ENCODE data around the gene COL4A3.

COL4A3 gene

DNA sequence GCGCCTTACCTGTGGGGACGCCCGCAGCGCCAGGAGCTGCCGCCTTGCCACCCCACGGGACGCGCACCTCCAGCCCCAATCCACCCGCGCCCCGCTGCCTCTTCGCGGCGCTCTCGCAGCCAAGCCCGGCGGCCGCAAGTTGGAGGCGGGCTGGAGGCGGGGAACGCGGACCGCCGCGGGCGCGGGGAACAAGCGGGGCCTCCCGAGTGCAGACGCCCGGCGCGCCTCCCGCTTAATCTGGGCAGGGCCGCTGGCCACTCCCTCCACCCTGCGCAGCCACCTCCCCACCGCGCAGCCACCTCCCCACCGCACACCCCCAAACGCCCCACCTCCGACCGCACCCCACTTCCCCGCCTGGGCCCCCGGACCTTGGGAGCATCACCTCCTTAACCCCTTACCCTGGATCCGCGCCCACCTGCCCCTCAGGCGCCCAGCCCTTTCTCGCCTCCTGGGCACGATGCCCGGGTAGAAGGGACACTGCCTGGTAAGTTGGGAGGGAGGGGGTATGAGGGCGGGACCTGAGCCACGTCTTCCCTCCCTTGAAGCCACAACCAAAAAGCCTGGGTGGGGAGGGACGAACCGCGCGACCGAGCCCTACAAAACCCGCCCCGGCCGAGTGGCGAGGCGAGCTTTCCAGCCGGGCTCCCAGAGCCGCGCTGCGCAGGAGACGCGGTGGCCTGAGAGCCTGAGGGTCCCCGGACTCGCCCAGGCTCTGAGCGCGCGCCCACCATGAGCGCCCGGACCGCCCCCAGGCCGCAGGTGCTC is at the start of gene COL4A3, which contains the start of gene COL4A4:
COL4A3 (plus strand) TSS at position 627 of the 765 bp plus-strand sequence; CDS start at position 730, 103 bp downstream.
COL4A4 (minus strand) TSS at position 208 of the 765 bp plus-strand sequence. CDS start 16,722 bp downstream, outside the sequence.
- peak; percentile 34 for DNase-seq

DNA sequence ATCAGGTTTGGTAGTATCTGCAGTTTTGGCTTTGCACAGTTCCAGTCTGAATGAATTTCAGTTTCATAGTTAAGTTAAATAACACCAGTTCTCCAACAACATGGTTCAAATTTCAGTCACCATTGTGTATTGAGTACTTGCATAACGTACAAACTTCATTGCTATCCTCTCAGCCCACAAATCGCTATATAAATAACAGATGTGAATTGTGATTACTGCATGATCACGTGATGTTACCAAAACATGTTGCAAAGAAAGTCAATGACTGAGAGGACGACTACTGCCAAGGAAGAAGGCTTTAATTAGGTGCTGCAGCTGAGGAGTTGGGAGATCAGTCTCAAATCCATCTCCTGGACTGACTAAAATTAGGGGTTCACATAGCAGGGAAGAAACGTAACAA is 48.7 kb upstream of the COL4A3 start:
- DNase-seq = no peak

DNA sequence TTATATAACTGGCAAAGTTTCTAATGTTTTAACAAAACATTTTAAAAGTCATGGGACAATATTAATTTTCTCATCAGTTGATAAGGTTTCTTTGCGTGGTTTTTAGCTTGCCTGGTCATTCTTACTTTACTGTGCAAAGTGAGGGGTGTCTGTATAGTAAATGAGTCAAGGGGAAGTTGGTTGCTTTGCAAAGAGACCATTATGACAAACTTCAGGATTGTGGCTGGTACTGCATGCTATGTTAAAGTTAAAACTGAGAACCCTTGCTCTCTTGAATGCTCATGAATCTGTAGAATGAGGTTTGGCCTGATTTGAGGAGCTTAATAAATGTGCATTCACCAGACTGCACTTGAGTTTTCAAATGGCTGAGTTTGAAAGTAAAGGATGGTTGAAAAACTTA is 47.4 kb upstream of the COL4A3 start:
- DNase-seq = no peak

DNA sequence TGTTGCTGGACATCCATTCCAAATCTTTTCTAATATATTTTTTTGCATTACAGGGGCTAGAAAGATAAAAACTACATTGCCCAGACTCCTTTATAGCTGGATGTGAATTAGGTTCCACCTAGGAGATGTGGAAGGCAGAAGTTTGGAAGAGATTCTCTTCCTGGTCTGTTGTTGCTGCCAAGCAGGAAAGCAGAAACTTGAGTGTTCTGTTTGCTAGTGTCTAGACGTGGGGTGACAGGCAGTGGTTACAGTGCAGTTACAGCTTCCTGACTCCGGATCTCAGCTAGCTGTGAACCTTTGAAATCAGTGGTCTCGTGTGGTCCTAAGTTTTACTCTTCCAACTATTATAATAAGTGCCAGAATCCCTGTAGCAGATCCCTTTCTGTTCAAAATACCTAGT is 46.6 kb upstream of the COL4A3 start:
- DNase-seq = no peak

DNA sequence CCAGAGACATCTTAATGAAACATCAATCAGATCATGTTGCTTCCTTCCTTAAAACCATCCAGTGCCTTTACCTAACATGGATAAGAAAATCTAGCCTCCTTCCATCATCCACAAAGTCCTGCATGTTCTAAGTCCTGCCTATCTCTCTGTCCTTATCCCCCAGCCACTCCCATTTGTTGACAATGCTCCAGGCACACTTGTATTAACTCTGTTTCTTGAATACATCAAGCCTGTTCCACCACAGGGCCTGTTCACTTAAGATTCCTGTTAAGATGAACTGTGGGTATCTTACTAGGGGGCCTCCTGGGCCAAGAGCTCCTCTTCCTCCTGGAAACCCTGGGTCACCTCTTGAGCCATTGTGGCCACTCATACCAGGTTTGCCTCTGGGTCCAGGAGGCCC is 46.1 kb upstream of the COL4A3 start:
- no peak for DNase-seq

DNA sequence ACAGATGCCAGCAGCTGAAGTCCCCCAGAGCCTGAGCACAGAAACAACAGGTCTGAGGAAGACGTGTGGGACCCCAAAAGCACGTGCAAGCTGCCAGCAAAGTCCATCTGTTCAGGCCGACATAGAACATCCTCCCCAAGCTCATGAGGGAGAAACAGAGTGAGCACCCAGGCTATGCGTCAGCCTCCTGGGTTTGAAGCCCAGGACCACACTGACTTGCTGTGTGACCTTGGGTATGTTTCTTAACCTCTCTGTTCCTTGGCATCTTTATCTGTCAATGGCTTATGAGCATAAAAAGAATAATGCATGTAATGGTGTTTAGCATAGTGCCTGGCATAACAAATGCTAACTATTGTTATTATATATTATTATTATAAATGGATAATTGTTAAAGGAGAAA is 40.7 kb upstream of the COL4A3 start:
- DNase-seq = no peak

DNA sequence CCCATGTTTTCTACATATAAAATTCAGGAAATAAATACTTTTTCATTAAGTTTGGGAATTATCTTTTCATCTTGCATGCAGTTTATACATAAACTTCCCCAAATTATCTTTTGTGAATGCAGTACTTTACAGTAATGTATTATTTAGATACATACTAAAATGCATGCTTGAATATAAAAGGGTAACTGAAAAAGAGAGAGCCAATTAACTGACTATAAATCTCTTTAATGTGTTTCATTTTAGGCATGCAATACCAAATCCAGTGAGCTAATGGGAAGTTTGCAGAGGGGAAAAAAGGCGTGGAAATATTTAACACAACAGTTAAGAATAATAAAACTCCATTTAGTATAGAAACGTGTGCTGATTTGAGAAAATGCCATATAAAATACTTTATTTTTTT is 39.6 kb upstream of the COL4A3 start:
- DNase-seq = no peak

DNA sequence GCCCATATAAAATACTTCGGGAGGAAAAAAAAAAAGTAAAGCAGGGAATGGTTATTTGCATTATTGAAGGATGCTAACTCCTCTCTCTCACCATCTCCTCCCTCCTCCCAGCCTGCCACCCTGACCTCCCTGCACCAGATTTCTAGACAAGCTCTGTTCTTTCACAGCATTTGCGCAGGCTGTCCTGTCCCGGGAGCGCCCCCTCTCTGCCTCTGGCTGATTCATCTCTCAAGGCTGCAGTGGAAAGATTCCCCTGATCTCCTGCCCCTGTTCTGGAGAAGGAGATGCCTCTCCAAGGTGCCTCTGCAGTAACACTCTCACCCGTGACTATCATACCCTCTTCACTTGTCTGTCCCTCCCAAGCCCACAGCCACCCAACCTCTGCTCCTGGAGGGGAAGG is 38.9 kb upstream of the COL4A3 start:
- no peak for DNase-seq

DNA sequence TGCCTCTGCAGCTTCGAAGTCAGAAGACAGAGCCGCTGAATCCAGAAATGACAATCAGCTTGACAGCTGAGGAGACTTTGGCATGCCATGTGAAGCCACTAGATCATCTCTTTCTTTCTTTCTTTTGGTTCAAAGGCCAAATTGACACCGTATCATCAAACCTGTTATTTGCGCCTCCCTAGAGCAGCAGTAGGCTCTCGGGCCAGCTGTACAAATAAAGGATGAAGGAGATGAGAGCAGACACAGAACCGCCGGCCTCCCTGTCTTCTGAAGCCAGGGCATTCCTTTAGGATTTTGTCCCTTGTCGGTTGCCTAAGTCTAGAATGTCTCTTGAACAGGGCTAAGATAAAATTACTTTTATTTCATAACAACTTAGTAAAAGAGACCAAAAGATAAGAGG is 37.2 kb upstream of the COL4A3 start:
- DNase-seq = no peak

DNA sequence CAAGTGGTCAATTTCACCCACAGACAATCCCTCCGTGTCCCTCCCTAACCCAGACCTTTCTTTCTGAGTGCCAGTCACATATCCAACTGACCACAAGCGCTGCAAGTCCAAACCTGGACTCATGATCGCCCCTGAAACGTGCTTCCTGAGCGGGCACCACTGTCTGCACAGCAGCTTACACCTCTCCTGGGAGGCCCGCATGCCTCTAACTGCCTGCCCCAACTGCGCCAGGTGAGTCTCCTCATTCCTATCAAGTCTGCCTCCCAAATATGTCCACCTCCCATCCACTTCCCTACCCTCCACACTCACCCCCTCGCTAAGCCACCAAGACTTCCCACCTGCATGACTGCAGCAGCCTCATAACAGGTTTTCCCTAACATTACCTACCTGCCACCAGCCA is 33.8 kb upstream of the COL4A3 start:
- DNase-seq = no peak

DNA sequence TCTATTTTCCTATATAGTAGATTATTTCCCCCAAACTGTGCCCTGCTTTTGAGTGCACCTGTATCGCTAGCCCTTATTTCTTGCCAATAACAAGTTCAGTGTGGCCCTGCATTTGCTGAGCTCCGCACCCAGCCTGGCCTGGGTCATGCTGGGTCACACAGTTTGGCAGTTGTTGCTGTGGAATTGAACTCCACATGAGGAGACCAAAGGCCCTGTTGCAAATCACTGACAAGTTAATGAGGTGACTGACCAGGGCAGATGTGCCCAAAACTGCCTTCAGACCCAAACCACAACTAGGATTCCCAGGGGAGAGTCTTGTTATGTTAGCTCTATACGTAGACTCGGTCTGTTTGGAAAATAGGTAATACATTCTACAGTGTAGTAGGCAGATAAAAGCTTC is 31.4 kb upstream of the COL4A3 start:
- no peak for DNase-seq

DNA sequence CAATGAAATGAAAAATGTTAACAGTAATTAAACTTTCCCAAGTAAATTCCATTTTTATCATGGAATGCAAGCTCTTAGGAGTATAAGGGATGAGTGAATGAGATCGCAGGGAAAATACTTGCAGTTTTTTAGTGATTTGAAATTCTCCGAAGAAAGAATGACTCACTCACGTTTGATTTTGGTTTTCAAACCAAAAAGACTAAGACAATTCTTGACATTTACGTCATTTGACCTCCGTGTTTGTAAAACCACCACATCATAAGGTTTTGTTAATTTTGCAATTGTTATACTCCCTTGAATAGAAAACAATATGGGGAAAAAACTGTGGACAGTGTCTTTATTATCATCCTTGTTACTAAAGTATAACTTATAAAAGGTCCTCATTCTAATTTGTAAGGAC is 29.8 kb upstream of the COL4A3 start:
- no peak for DNase-seq

DNA sequence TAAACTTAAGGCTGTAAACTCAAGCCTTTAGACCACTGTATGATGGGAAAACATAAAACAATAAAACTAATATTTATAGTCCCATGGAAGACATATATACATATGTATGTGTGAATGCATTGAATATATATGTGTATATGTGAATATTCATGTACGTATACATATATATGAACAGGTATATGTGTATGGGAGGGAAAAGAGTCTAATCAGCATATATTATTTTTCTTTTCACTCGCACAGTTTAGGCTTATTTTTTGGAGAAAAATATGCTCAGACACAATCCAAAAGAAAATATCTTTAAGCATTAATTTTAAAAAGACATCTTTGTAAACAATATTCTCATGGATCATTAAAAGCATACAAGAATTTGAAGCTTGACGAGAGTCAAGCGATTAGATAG is 23.1 kb upstream of the COL4A3 start:
- no peak for DNase-seq

DNA sequence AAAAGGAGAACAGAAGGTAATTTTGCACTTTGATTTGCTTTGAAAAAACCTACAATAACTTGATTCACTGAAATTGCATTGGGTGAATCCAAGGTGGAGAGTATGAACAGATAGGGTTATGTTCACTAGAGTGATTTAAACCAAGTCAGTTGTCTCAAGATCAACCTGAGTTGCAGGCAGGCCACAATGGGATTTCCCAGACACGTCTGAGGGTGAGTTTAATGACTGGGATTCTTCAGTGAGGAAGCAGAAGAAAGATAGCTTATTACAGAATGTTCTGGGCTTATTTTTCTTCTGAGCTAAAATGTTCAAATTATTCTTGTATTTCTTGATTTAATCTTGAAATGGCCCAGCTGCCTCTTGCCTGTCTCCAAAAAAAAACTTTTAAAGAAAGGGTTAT is 20.5 kb upstream of the COL4A3 start:
- DNase-seq = no peak

DNA sequence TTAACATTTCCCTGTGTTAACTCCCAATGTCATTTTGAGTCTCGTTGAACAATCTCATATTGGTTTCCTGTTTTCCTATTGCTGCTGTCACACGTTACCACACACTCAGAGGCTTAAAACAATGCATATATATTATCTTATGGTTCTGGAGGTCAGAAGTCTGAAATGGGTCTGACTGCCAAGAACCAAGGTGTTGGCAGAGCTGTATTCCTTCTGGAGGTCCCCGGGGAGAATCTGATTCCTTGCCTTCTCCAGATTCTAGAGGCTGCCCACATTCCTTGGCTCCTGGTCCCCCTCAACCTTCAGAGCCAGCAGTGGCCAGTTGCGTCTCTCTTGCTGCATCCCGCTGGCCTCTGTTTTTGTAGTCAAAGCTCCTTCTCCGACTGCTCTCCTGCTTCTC is 18.0 kb upstream of the COL4A3 start:
- no peak for DNase-seq

DNA sequence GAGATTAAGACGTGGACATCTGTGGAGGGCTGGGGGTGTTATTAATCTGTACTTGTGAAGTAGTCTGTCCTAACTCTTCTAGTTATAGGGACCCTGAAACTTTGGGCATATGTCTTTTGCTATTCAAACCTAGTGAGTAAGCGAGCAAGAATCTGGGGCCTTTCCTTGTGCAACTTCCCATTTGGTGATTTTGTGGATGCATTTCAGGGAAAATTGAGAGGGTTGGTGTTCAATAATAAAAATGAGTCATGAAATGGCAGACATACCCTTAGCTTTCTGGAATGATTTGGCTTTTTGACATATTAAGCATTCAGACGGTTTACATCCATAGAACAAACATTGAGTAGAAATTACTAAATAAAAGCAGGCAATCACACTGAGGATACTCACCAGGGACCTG is 17.4 kb upstream of the COL4A3 start:
- no peak for DNase-seq

DNA sequence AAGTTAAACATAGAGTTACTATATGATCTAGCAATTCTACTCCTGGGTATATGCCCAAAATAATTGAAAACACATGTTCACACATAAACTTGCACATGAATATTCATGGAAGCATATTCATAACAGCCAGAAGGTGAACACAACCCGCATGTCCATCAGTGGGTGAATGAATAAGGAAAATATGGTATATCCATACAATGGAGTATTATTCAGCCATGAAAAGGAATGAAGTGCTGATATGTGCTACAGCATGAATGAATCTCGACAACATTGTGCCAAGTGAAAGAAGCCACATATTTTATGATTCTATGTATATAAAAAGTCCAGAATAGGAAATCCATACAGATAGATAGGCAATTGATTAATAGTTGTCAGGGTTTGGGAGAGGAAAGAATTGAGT is 16.3 kb upstream of the COL4A3 start:
- no peak for DNase-seq

DNA sequence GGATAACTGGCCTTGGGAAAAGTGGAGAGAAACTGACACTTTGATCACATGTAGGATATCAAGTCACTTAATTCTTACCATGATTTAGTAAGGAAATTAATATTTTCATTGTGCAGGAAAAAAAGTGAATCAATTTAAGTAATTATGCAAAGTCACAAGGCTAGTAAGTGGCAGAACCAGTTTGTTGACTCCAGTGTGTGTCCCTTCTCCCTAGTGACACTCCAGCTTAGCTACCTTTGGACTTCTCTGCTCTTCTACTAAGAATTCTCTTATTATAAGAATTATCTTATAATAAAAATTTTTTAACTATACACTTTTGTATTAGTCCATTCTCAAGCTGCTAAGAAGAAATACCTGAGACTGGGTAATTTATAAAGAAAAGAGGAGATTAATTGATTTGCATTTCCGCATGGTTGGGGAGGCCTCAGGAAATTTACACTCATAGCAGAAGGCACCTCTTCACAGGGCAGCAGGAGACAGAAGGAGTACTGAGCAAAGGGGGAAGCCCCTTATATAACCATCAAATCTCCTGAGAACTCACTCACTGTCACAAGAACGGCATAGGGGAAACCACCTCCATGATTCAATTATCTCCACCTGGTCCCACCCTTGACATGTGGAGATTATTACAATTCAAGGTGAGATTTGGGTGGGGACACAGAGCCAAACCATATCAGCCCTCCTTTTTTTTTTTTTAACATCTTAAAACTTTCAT is 14.0 kb upstream of the COL4A3 start:
- DNase-seq = no peak

DNA sequence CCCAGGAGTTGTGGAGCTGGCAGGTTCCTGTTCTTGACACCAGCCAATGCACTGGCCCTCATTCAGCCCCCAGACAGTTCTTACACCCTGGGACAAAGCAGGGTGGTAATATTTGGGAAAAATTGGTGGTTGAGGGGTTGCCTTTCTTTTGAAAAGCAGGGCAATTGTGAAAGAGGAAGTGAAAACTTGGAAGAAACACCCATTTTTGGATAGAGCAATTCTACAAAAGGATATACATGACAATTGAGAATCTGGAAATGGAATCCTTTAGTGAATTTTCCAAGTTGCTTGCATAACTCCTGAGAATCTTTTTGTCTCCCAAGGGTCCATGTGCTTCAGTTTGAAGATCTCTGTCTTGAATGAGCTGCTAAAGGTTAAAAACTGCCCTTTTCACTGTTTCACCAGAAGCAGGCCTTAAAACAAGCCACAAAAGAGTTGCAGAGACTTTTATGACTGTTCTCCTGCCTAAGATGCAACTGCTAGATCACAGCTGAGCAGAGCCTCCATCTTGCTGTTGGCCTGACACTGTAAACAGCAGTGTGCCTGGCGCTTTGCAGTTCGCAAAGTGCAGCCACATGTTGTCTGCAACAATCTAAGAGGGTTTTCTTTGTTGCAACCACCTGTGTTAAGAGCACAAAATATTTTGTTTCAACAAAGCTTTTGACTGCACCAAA is 12.2 kb upstream of the COL4A3 start:
- no peak for DNase-seq

DNA sequence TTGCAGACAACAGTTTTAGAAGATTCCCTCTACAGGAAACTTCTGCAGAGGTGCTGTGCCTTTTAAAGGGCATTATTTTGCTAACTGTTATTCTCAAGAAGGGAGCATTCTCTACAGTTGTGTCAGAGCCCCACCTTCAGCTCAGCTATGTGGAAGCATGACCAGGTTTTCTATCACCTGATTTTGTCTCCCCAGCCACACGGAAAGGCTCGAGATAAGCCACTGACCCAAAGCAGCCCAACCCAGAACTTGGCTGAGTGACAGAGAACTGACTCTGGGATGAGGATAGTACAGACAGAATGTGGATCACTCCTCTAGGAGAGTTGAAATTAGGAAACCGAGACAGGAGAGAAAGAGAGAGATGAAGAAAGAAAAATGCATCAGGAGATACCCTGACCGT is 11.1 kb upstream of the COL4A3 start:
- DNase-seq = no peak

DNA sequence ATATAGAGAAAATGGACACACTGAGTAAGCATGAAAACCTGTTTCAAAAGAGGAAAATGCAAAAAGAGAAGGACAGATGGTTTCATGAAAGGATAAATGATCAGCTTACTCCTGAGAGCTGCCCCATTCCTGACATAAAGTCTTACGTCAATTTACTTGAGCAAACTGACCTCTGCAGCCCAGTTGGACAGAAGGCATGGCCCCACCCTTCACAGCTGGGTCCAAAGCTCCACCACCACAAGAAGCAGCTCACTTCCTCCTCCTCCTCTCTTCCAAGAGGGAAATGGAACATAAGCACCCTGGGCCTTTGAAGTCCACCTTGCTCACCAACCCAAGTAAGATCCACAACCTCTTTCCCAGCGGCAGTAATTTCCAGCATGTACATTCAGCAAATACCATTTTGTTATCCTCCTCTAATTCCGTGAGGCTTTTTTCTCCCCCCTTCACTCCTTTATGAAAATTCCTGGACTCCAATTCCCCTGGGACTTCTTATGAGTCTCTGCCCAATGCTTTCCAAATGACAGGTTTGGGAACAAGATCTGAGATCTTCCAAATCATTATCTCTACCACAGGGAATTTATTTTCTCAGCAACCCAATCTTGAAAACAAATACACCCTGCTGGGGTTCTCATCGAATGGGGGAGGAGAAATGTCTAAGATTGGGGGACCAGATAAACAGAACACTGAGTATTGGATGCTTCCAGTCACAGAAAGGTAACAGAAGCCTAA is 10.5 kb upstream of the COL4A3 start:
- no peak for DNase-seq

DNA sequence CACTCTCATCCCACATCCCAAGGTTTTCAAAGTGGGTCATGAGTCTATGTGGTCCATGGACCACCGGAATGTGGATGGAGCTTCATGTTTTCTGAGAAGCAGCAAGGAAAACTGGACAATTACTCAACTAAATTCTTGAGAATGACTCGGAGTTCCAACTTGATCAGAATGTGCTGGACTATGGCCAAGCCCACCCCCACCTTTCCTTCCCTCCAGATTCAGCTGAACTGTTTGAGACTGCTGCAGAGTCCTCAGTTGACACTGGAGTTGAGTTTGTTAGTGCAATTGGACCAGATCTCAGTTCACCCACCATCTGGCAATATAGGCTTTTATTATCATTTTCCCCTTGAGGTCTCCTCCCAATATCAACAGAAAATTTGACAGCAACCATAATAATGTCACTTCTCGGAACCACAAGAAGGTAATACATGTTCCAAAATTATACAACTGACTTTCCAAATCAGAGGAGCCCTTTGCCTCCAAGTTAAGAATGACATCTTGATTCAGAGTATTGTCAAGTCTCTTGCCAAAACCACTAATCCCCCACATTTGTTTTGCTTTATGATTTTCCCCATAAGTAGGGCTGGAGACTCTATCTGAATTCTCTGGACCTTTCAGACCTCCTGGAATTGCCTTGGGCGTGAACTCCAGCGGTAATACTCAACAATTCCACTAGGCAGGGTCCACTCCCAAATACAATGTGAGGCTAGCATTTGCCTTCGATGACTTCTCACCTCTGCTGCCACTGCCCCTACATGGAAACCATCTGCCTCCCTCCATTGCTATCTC is 9.2 kb upstream of the COL4A3 start:
- no peak for DNase-seq
